ENCODE measurements around the gene SERTAD4.

SERTAD4 gene

DNA sequence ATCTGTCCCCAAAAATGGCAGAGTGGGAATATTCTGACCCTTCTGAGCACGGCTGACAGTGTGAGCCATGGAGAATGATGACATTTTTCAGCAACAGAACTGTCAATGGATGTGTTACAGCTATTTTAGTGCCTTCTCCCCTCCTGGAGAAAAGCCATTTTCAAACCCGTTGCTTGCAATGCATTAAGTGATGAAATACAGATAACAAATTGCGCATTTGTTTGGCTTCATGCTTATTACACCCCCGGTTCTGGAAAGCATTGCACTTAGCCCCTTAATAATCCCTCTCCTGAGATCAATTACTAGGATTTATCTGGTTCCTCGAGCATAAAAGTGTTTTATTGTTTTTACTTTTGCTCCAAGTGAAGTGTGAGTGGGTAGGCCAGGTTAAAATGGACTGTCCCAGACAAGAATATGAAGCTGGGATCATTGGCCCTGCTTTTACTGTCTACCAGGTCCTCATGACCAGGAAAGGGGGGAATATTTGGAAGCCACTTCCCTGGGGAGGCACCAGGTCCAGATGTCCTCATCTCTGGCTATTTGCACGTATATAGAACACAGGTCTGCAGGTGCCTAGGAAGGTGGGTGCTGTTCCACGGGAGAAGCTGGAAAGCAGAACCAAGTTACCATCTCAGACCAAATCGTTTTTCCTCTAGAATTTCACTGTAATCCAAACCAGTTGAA, 58.6 kb downstream of the SERTAD4 start:
- TF ChIP-seq, protein P1, sequence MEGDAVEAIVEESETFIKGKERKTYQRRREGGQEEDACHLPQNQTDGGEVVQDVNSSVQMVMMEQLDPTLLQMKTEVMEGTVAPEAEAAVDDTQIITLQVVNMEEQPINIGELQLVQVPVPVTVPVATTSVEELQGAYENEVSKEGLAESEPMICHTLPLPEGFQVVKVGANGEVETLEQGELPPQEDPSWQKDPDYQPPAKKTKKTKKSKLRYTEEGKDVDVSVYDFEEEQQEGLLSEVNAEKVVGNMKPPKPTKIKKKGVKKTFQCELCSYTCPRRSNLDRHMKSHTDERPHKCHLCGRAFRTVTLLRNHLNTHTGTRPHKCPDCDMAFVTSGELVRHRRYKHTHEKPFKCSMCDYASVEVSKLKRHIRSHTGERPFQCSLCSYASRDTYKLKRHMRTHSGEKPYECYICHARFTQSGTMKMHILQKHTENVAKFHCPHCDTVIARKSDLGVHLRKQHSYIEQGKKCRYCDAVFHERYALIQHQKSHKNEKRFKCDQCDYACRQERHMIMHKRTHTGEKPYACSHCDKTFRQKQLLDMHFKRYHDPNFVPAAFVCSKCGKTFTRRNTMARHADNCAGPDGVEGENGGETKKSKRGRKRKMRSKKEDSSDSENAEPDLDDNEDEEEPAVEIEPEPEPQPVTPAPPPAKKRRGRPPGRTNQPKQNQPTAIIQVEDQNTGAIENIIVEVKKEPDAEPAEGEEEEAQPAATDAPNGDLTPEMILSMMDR (IDR thresholded peaks at IDR 0.05; ENCODE audit: control insufficient read depth, extremely low read depth, insufficient read depth), result no peak
- H3K4me3 ChIP-seq (ENCODE audit: low read depth, low read length), result no peak overlapping the region
- DNase-seq (ENCODE audit: low read depth), result no peak

DNA sequence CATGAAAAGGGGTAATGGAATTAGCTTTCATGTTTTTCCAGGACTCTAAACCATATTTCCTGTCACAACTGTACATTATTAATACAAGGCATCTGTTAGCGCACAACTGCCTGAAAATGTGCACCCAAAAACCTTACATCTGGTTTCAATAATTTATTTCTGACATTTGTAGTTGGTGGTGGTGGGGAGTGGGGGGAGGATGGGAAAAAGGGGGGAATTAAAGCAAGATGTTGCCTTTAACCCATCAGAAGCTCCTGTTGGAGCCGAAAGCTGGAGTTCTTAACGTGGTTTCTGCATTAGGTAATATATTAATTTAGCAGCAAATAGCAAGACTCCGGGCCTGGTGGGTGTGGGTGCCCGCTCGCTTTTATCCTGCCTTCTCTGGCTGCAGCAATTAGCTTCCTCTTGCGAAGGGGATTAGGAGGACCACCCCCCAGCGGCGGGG, 59.2 kb downstream of the SERTAD4 start:
- DNase-seq (ENCODE audit: low read depth), result no peak
- no peak overlapping the region for H3K4me3 ChIP-seq (ENCODE audit: low read depth, low read length)
- TF ChIP-seq, protein P1 (IDR thresholded peaks at IDR 0.05; ENCODE audit: control insufficient read depth, extremely low read depth, insufficient read depth), result no peak

DNA sequence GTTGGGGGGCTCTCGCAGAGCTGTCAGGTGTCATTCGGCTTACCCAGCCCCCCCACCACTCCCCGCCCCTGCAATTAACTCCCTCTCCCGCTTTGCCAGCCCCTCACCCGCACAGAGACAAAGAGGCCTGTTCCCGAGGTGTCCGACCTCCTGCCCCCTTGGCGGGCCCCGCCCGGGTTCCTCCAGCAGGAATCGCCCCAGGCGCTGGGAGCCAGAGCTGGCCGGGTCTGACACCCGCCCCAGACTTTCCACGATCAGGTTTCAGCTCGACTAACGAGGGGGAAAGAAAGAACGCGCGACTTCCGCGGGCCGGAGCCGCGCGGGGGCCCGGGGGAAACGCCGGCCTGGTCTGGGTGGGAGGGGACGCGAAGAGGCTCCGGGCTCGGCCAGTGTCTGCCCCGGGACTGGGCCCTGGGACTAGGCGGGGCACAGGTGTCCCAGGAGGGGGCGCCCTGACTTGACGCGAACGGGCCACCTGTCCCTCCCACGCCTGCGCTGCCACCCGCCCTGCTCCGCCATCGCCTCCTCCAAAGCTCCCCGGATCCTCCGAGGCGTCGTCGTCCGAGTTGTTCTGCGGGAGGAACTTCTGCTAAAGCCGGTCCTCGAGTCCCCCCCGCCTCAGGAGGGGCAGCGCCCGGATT, 59.8 kb downstream of the SERTAD4 start:
- DNase-seq (ENCODE audit: low read depth), result no peak
- no peak overlapping the region for H3K4me3 ChIP-seq (ENCODE audit: low read depth, low read length)
- TF ChIP-seq, protein P1 (IDR thresholded peaks at IDR 0.05; ENCODE audit: control insufficient read depth, extremely low read depth, insufficient read depth), result 0 out of 2 replicates have a peak, but pooled peaks have one; percentile 25

DNA sequence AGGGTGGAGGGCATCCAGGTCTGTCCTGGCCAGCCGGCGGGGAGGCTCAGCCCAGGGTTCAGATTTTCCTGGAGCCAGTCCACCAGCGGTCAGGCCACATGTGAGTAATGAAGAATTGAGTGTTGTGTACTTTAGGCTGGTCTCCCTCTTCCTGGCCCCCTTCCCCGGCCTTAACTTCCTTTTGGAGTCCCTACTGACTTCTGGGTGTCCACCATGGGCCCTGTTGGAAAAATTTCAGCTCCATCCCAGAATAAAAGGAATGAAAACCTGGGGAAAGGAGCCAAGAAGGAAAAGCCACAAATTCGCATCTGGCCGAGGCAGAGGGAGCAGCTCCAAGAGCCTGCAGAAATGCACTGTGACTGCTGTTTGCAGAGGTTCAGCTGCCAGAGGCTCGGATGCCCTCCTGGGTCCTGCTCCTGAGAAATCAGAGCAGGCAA, 60.6 kb downstream of the SERTAD4 start:
- TF ChIP-seq, protein P1 (IDR thresholded peaks at IDR 0.05; ENCODE audit: control insufficient read depth, extremely low read depth, insufficient read depth), result no peak
- DNase-seq (ENCODE audit: low read depth), result no peak
- no peak overlapping the region for H3K4me3 ChIP-seq (ENCODE audit: low read depth, low read length)

DNA sequence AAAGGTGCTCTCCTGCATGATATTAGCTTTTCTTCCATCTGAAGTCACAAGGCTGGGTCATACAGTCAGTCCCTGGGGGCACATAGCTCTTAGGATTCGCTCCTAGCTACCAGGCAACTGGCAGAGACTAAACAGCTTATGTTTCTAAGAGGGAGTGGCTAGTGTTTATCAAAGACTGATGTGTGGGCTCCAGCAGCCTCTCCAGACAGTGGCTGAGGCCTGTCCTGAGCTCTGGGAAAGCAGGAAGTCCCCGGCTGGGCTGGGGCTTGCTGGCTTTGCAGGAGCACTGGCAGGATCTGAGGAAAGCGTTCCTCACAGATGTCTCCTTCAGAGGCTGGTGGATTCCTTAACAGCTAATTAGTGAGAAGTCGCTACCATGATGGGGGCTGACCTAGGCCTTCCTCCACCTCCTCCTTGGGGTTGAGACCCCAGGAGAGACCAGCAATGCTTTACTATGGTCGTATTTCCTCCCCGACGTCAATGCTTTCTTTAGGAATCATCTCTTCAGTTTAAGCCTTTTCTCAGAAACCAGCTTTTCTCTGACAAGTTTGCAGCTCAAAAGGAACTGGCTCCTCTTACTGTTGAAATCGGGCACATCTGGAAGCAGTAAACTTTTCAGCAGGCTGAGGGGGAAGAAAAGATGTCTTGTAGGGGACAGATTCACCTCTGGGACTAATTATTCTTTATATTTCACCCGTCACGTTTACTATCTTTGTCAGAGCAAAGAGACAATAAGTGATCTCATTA, 62.6 kb downstream of the SERTAD4 start:
- no peak overlapping the region for H3K4me3 ChIP-seq (ENCODE audit: low read depth, low read length)
- DNase-seq (ENCODE audit: low read depth), result no peak
- TF ChIP-seq, protein P1 (IDR thresholded peaks at IDR 0.05; ENCODE audit: control insufficient read depth, extremely low read depth, insufficient read depth), result no peak

All from LNCaP clone FGC (cell line).